Activated T-cell treated with anti-CD3 and anti-CD28 coated beads, Interleukin-2, amount 50 U/mL, for 1 hour (primary cell): ENCODE data around the gene LETMD1.
A peak's percentile ranks its signal among the peaks of the same experiment; 100 is the strongest.

ENCODE experiments used
- DNase-seq: peaks from one replicate; pipeline ENCODE4 v3.0.0-alpha.2; 2020

Gene LETMD1

DNA sequence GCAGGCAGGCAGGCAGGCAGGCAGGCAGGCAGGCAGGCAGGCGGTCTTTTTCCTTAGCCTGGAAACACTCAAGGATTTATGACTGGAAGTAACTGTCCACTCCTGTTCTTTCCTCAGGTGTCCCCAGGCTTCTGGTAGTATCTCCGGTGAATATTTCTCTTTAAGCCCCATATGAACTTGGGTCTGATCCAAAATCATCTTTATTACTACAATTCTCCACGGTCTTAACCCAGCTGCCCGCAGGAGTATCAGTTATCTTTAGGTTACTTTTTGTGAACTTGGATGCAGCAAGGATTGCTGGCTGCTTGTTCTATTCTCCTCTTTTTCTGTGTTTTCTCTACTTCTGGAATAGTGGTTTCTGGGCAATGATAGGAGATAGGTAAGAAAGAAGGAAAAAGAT lies 32.0 kb downstream of the LETMD1 start:
- no peak for DNase-seq

DNA sequence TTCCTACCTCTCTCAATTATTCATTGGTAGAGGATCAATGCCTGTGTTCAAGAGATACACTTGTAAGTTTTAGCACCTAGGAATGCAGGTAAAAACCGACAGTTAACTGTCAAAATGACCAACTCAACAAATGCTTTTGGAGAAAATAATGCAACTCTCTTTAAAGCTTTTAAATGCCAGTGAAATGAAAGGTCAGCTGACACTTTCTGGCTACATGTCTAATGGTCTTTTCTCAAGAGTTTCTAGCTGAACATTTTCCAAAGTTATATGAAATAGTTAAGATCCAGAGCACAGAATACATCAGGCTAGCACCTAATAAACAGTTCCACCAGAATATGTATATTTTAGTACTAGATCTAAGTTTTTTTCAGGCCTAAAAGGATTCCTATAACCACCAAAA lies 33.3 kb downstream of the LETMD1 start:
- DNase-seq = no peak

DNA sequence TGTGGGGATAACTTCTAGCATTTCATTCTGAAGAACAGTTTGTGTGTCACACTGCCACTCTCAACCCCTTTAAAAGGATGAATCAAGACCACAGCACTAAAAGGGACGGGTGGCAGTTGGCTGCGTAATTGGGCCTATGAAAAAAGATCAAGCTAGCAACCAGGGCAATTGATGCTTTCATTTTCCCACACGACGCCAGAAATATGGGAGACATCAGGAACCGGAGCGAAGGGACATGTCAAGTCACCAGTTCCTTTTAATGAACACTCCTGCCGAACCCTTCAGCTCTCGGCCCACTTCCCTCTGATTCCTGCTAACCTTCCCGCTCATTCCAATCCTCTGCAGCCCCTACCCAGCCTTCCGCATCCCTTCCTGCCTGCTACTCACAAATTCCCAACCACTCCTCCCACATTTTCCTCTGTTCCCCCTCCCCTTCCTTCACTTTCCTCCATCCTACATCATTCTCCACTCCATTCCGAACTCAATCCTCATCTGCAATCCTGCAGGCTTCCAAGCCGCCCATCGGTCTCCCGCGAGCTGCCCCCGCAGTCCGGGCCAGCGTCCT lies 34.5 kb downstream of the LETMD1 start:
- peak; percentile 33 for DNase-seq

DNA sequence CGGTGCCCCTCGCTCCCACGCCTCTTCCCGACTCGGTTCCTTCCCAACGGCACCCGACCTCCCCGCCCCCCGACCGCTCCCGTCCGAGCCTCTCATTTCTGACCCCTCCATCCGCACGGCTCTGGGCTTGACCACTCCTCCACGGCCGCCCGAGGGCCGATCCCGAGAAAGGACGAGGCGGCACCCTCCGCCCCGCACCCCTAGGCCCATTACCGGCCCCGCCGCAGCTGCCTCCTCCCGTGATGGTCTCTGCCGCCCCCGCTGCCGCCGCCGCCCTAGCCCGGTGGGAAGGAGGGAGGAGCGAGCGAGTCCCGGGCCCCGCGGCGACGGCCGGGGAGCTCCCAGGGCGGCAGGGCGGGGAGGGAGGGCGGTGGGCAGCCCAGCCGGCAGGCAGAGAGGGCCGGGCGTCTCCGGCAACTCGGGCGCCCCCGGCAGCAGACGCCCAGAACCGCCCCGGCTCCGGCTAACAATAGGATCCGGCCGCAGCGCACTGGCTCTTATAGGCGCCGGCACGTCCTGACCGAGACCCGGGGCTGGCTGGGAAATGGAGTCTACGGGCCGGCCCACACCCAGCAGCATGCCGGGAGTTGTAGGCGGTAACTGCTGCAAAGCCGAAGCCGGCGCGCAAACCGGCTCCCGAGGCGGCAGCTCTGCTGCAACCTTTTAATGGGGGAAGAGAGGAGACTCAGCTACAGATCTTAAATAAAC lies 35.2 kb downstream of the LETMD1 start, which contains the start of gene CSRNP2:
TSS of gene CSRNP2 (minus strand) at position 471 of the 708 bp plus-strand sequence. CDS start 7,035 bp downstream, outside the sequence.
- peak; percentile 94 for DNase-seq

DNA sequence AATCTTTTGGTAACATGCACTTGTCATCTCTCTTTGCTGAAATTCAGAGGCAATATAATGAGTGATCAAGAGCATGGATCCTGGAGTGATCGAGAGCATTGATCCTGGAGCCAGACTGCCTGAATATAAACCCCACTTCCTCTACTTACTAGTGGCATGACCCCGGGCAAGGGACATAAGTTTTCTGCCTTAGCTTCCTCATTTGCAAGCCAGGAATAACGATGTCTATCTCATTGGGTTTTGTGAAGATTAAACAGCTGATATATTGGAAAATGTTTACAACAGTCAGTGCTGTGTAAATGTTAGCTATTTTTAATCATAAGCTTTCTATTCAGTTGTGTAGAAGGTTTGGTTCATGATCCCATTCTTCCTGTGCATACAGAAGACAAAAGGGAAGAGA lies 37.6 kb downstream of the LETMD1 start:
- no peak for DNase-seq

DNA sequence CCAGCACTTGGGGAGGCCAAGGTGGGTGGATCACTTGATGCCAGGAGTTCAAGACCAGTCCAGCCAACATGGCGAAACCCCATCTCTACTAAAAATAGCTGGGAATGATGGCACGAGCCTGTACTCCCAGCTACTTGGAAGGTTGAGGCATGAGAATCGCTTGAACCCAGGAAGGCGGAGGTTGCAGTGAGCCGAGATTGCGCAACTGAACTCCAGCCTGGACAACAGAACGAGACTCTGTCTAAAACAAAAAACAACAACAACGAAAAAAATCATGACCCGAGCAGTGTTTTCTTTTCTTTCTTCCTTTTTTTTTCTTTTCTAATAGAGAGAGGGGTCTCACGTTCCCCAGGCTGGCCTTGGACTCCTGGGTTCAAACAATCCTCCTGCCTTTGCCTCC lies 38.8 kb downstream of the LETMD1 start:
- no peak for DNase-seq

DNA sequence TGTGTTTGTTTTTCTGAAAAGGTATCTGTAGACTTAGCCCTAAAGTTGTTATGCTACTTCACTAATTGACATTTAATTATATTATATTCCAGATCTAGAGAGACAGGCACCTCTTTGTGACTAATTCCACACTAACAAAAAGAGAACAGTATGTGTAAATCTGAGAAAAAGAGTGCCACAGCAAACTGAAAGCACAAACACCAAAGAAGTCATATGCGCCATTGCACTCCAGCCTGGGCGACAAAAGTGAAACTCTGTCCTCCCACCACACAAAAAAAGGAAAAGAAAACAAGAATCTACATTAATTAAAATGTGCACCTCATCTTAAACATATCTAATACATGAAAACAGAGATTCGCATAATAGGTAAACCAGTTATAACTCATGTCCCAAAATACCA lies 39.7 kb downstream of the LETMD1 start:
- DNase-seq = no peak

DNA sequence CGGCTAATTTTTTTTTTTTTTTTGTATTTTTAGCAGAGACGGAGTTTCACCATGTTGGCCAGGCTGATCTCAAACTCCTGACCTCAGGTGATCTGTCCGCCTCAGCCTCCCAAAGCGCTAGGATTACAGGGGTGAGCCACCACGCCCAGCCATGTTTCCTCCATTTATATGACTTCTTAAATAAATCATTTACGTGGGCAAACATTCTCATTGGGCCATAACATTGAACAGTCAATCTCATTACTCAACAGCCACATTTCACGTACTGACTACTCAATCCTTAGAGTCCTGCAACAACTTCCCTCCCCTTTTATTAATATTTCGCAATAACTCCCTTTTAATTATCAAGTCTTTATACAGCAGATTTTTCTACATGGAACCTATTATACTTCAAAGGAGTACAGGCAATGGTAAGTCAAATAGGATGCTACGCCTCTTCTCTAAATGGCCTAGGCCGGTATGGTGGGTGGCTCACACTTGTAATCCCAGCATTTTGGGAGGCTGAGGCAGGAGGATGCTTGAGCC lies 42.6 kb downstream of the LETMD1 start:
- no peak for DNase-seq

DNA sequence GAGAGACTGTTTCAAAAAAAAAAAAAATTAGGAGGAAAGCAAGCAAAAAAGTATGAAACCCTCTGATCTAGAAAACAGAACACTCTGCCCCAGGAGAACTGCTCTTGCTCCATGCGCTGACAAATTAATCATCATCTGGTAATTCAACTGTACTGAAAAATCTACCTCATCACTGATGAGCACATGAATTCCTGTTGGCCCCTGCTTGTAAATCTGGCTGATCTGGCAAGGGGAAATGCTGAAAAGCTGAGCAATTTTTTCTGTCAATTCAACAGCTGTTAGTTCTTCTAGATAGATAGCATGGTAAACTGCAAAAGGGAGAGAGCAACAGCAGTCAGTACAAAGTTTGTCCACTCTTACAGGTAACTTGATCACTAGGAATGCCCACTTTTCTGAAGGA lies 50.5 kb downstream of the LETMD1 start:
- no peak for DNase-seq

DNA sequence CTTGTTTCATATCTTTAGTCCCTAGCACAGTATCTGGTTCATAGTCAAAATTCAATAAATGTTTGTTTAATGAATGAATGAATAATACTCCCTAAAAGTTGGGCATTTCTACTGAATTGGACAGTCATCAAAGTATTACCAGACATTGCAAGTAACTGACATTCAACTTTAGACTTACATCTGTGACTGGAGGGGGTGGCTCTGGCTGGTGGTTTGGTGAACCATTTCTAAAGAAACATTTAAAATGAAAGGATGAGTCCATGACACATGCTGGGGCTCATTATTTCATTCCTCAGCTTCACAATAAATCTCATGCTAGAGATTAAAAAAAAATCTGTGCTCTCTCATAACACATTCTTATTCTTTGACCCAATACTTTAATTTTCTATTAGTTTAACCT lies 55.9 kb downstream of the LETMD1 start:
- DNase-seq = no peak

DNA sequence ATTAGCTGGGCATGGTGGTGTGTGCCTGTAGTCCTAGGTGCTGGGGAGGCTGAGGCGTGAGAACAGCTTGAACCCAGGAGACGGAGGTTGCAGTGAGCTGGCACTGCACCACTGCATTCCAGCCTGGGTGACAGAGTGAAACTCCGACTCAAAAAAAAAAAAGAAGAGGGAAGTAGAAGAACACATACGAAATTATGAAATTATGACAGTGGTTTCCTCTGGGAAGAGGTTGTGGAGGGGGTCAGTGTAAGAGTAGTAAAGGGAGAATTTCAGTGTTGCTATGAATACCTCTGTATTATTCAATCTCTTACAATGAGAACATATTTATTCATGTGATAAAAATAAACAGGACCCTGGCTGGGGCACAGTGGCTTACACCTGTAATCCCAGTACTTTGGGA lies 60.0 kb downstream of the LETMD1 start:
- no peak for DNase-seq
